Jurkat, Clone E6-1 (cell line): Measurements from ENCODE around the gene SORD.
"Not testable (repeated sequence)": the region's sequence is repeated elsewhere in the genome, so short reads cannot be mapped to it uniquely, and the experiment has no call there.

Experiments used
- DNase-seq: peaks from one replicate; pipeline ENCODE4 v3.0.0-alpha.2; 2011; ENCODE audit warnings: low read depth, low spot score
- H3K4me3 ChIP-seq: 2 replicates; pipeline ENCODE4 v1.5.1; 2011; ENCODE audit warnings: mild to moderate bottlenecking, low read length, control low read depth, moderate library complexity

SORD gene

DNA sequence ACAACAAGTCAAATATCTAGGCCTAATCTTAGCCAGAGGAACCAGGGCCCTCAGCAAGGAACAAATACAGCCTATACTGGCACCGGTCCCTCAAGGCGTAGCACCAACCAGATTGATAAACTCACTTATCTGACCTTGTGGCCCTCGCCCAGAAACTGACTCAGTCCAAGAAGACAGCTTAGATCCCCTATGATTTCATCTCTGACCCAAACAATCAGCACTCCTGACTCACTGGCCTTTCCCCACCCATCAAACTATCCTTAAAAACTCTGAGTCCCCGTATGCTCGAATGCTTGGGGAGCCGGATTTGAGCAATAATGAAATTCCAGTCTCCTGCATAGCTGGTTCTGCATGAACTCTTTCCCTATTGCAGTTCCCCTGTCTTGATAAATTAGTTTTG lies 1.6 kb upstream of the SORD start:
- DNase-seq: no peak
- H3K4me3 ChIP-seq: no peak overlapping the region

DNA sequence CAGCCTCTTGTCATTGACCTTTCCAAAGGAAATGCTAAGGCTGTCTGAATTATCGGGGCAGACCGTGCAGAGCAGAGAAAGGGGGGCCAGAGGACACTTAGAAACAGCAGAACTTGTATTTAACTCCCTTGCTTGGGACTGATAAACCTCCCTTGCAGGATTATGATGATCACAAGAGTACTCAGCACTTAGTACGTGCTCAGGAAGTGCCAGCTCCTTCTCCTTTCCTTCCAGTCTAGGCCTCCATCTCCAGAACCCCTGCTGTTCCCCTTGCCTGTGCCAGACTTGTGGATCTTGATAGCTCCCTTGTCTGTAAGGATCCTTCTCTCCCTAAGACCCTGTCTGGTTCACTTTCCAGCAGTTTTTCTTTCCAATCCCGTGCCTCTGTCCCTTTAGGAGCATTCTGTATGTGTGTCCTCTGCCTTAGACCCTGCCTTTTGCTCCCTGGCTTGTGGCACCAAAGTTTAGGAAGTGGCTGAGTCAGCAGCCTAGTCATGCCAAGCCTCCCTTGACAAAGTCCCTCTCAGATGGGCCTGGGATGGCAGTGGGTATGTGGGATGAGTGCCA lies 747 bp downstream of the SORD start:
- peak overlapping the region; percentile 71 for H3K4me3 ChIP-seq
- no peak for DNase-seq

DNA sequence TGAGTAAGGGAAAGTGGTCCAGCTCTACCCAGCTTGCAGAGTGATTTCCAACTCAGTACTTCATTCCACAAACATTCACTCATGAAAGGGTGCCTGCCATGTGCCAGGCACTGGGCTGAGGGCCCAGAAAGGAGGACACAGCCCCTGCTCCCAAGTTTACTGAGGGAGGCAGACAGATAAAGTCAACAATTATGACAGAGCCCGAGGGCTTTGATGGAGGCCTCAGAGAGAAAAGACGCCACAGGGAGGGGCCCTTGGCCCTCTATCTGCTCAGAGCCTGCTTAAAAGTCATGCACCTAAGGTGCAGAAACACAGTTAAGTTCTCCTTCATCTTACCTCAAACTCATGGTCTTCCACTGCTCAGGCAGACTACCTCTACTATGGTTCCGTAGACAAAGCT lies 1.7 kb downstream of the SORD start:
- not testable (repeated sequence) for DNase-seq, H3K4me3 ChIP-seq

DNA sequence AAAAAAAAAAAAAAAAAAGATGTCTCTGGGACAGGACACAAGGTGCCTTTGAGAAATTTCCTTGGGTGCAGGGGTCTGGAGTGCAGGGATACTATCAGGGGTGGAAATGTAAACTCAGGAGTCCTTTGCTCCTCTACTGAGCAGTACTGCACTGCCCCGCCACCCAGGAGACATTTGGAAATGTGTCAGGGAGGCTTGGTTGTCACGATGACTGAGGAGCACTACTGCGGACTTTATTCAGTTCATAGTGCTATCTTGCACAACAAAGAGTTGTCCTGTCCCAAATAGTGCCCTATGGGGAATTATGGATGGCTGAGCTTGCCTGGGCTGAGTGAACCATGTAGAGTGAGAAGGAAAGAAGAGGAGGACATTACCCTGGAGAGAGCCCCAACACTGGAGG lies 2.6 kb downstream of the SORD start:
- H3K4me3 ChIP-seq, DNase-seq: not testable (repeated sequence)

DNA sequence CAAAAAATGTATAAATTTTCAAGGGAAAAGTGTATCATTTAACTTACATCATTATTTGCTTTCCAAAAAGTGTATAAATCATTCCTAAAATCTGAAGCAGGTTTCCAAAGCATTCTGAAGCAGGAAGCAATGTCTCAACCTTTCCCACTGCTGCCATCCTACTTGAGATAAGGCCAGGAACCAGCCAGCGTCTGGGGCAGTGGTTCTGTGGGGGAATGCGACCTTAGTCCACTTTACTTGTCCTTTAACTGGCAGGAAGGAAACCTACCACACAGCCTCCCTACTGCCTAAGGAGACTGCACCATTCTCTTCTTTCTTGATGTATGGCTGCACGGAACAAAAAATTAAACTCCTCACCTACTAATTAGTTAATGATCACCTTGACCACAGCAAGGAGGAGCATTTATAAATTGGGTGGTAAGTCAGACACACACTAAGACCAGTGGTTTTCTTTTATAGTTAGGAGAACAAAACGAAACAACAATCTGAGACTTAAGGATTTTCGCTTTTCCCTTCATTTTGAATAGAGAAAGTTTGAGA lies 3.7 kb downstream of the SORD start:
- no peak overlapping the region for H3K4me3 ChIP-seq
- no peak for DNase-seq

DNA sequence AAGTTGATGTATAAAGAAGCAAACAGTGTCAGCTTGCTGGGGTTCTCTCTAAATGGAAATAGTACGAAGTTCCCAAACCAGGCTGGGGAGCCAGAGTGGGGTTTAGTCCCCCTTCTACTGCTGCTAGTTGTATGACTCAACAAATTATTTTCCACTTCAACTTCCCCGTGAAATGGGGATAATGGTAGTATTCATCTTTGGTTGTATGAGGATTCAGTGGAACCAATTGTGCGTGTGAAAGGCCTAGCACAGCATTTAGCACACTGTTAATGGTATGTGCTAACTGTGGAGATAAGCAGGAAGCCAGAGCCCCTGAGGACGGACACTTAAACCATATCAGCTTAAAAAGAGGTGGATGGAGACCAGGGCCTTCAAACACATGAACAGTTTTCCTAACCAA lies 4.2 kb downstream of the SORD start:
- no peak overlapping the region for H3K4me3 ChIP-seq
- no peak for DNase-seq

DNA sequence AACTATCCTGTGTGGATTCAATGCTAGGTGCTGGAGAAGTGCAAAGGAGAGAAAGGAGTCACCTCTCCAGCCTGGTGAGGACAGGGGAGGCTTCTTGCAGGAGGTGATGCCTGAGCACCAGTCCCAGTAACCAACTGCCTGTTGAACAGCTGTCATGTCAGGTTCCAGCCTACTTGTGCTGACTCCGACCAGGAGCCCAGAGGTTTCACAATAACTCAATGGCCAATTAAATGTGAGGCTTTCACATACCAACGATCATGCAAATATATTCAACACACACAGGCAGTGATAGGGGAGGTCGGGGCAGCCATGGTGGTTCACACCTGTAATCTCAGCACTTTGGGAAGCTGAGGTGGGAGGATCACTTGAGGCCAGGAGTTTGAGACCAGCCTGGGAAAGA lies 7.7 kb downstream of the SORD start:
- H3K4me3 ChIP-seq: no peak overlapping the region
- DNase-seq: no peak

DNA sequence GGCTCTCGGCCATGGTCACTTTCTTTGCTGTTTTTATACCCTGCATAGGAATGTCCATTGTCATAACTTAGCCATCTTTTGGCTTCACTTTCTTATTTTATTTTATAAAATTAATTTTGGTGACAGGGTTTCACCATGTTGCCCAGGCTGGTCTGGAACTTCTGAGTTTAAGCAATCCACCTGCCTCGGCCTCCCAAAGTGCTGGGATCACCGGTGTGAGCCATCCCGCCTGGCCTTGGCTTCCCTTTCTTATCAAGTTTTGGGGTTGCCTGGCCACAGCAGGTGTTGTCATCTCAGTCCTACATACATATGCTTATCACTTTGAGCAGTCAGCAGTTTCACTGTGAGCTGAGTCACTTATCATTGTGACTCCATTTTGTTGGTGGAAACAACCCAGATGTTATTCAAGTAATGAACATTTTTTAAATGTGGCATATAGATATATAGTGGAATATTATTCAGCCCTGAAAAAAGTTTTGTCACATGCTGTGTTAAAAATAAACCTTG lies 8.6 kb downstream of the SORD start:
- not testable (repeated sequence) for DNase-seq, H3K4me3 ChIP-seq

DNA sequence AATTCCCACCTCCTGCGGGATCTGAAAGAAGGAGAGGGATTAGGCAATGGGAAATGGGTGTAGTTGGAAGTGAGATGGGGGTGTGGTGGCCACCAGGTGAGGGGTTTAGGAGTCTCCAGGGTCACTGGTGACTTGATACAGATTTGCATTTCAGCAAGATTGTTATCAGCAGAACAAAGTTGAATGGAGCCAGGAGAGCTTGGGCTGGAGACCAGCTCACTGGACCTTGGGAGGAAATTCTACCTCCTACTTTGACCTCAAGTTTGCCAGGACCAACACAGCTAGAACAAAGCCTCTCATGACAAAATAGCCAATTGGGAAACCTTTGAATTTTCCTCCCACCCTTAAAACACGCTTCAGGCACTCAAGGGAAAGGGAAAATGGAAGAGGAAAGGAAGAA lies 9.5 kb downstream of the SORD start:
- DNase-seq, H3K4me3 ChIP-seq: not testable (repeated sequence)

DNA sequence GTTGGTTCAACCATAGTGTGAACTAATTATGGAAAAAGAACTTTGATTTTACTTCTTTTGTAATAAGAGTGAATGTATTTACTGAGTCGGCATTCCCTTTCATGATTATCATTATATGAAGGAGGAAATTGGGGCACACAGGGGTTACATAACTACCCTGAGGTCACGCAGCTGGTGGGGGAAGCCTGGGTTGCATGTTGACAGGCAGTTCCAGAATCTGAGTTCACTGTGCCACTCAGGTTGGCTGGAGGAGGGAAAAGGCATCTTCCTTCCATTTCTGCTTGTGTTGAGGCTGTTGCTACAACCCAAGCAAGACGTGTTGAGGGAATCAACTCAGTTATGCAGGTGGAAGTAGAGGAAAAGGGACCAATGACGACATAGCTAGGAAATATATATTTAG lies 11.1 kb downstream of the SORD start:
- DNase-seq, H3K4me3 ChIP-seq: not testable (repeated sequence)

DNA sequence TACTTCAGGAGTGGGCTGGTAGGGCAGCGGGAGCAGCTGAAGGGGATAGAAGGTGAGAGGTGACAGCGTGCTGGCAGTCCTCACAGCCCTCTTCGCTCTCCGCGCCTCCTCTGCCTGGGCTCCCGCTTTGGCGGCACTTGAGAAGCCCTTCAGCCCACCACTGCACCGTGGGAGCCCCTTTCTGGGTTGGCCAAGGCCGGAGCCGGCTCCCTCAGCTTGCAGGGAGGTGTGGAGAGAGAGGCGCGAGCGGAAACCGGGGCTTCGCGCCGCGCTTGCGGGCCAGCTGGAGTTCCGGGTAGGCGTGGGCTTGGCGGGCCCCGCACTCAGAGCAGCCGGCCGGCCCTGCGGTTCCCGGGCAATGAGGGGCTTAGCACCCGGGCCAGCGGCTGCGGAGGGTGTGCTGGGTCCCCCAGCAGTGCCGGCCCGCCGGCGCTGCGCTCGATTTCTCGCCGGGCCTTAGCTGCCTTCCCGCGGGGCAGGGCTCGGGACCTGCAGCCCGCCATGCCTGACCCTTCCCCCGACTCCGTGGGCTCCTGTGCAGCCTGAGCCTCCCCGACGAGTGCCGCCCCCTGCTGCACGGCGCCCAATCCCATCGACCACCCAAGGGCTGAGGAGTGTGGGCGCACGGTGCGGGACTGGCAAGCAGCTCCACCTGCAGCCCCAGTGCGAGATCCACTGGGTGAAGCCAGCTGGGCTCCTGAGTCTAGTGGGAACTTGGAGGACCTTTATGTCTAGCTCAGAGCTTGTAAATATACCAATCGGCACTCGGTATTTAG lies 11.8 kb downstream of the SORD start:
- not testable (repeated sequence) for H3K4me3 ChIP-seq, DNase-seq

DNA sequence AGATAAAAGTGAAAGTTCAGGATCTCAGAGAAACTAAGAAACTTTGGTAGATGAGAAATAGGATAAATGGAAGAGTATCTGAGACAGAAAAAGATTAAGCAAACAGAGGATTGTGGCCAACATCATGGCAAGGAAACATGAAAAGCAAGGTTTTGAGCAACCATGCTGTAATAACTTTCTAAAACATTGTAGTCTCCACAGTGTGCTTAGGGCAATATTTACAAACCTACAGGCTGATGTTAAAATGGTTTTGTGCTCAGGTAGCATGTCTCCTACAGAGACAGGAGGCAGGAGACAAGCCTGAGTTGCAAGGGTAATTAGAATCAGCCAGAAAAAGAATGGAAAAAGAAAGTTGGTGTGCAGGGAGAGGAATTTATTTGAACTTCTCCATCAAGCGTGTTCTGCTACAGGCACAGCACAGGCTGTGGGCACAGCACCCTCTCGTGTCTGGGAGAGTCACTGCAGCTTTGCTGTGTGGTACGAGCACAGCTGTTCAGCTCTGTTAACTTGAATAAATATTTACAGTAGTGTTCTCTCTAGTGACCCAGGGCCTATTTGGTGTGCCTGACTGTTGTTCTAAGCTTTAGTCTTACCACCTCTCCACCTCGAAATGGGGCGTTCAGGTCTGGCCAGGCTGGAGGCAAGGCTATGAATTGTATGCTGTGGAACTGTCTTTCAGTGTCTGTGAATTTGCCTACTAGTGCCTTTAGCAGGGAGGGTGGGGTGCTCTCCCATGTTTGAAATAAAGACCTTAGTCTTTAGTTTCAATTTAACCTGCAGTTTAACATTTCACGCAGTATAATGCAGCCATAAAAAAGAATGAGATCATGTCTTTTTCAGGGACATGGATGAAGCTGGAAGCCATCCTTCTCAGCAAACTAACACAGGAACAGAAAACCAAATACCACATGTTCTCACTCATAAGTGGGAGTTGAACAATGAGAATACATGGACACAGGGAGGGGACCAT lies 14.1 kb downstream of the SORD start:
- DNase-seq: peak; percentile 49
- H3K4me3 ChIP-seq: not testable (repeated sequence)

DNA sequence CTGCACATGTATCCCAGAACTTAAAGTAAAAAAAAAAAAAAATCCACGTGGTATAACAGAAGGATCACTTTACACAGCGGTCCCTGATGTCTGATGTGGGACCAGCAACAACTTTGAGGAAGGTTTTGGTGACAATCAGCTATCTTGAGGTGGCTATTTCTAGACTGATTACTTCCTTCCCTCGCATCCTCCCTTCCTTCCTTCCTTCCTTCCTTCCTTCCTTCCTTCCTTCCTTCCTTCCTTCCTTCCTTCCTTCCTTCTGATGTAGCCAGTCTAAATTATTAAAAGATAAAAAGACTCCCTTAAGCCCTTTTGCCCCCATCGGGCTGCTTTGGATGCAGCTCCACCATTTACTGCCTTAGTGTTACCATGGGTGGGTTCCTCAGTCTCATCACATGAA lies 14.9 kb downstream of the SORD start:
- H3K4me3 ChIP-seq: no peak overlapping the region
- no peak for DNase-seq

DNA sequence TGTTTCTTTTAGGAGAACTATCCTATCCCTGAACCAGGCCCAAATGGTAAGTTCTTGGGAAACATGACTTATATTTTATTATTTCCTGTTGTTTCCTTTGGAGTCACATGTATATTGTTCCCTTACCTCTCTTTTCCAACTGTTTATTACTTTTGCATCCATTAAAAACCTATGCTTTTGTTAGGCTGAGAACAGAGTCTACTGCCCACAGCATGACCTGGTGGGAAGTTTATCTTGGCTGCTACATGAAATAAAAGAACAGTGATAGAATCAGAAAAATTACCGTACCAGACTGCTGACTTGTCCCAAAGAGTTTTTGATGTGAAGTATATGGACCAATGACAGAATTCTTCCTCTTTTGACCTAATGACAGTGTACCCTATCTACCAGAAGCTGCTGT lies 17.4 kb downstream of the SORD start:
- H3K4me3 ChIP-seq, DNase-seq: not testable (repeated sequence)

DNA sequence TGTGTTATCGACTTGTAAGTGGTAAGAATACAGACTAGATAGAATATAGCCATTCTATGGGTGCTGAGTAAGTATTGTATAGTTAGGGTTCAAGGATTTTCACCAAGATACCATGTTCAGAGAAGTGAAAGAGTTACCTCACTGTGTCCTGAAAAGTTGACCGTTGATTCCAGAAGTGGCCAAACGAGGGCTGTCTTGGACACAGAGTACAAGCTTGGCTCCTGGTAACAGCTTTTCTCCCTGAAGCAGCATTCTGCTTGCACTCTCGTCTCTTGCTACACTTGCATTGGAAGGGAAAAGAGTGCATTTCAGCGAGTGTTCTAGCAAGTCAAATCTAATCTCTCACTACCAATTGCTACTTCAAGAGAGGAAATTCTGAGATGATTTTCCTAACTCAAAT lies 18.5 kb downstream of the SORD start:
- DNase-seq, H3K4me3 ChIP-seq: not testable (repeated sequence)

DNA sequence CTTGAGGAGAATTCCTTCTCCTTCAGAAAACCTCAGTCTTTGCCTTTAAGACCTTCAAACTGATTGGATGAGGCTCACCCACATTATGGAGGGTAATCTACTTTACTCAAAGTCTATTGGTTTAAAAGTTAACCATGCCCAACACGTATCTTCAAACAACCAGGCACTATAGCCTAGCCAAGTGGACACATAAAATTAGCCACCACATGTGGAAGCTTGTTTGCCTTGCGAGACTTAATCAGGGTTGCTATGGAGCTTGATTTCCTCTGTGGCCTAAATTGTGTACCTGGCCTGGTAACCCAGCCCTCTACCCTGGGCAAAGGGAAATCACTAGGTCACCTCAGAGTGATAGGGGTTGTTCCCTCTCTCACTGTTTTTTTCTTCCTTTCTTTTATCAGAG lies 19.9 kb downstream of the SORD start:
- not testable (repeated sequence) for H3K4me3 ChIP-seq

DNA sequence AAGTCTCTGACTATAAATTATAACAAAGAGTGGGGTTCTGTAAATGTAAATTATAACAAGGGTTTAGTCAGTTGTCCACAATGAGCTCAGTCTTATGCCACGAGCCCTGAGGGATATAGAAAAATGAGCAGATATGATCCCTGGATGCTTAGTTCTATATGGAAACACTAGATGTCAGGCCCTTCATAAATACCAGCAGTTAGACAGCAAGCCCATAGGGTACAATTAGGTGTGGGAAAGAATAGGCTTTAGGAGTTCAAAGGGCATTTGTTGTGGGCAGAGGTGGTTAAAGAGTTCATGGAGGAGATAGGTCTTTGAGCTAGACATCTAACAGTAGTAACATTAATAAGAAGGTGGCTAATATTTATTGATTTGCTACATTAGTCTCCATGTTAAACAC lies 21.3 kb downstream of the SORD start:
- DNase-seq, H3K4me3 ChIP-seq: not testable (repeated sequence)

More for the DNA sequence above, 19.9 kb downstream of the SORD start:
- not testable (repeated sequence) for DNase-seq

DNA sequence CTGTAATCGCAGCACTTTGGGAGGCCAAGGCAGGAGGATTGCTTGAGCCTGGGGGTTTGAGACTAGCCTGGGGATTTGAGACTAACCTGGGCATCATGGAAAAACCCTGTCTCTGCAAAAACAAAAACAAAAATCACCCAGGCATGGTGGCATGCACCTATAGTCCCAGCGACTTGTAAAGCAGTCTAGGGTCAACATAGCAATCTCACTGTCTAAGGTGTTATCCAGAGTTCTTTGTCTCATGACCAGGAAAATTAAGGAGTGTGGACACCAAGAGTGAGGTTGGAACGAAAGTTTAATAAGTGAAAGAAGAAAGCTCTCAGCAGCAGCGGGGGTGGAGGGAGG lies 25.4 kb downstream of the SORD start:
- H3K4me3 ChIP-seq, DNase-seq: not testable (repeated sequence)

DNA sequence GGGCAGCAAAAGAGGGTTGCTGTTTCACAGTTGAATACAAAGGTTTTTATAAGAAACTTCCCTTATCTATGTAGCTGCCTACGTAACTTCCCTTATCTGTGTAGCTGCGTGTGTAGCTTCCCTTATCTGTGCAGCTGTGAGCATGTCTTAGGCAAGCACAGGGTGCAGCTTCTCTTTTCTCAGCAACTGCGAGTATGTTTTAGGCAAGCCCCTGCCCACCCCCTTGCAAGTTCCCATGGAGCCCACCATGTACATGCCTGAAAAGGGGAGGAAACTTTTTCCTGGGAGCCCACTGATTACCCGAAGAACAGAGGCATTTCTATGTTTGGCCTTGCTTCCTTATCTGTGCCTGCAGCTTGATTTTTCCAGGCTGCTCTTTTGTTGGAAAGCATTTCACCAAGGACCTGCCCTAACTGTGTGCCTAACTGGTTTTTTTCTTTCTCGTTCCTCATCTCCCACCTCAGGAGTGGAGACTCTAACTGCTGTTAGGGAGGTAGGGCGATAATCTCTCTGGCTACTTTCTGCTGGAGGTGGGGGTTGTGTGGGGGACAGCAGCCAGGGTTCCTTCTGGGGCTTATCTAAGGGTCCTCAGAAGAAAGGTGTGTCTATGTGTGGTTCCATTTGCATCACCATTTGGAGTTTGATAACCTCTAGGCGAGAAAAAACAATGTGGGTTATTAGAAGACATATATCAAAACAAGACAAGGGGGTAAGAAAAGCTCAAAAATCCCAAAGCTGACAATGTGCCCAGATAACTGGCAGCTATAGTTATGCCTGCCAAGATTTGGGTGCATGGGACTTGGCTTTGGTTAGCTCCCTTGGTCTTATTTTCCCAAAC lies 26.0 kb downstream of the SORD start:
- no peak for DNase-seq
- H3K4me3 ChIP-seq: no peak overlapping the region
